Neural cell (in vitro differentiated cells): ENCODE results near the gene FBRSL1. TPM values are rescaled to one million over a fixed set of nuclear protein-coding genes. Genes with fewer than 3 reads are reported as not detected.

Experiments
- H2AFZ ChIP-seq: fragments of 200-600, 300-800 bp; sonication (generic), shearing (Covaris generic); 2 replicates; pipeline ENCODE4 v1.6.0; 2014; ENCODE audit warnings: low read depth, mild to moderate bottlenecking, antibody characterized with exemption, low read length, moderate library complexity
- H3F3A ChIP-seq: fragments of 200-600 bp; shearing (Covaris generic); 2 replicates; pipeline ENCODE4 v1.6.1; 2016; ENCODE audit warnings: mild to moderate bottlenecking, moderate library complexity, mixed read lengths, antibody characterized with exemption, low read length; ENCODE audit not compliant: insufficient read depth, poor library complexity, severe bottlenecking
- H3K27ac ChIP-seq: fragments of 200-600, 300-800 bp; sonication (generic), shearing (Covaris generic); 2 replicates; pipeline ENCODE4 v1.5.1; 2014; ENCODE audit warnings: mild to moderate bottlenecking, low read length, moderate library complexity
- H3K27me3 ChIP-seq: fragments of 300-800, 200-600 bp; sonication (generic), shearing (Covaris generic); 2 replicates; pipeline ENCODE4 v1.6.0; 2014; ENCODE audit warnings: mild to moderate bottlenecking, low read depth, low read length, moderate library complexity; ENCODE audit not compliant: insufficient read depth
- H3K36me3 ChIP-seq: fragments of 300-800, 200-600 bp; sonication (generic), shearing (Covaris generic); 2 replicates; pipeline ENCODE4 v1.5.1; 2014; ENCODE audit warnings: mild to moderate bottlenecking, antibody characterized with exemption, low read length, moderate library complexity; ENCODE audit not compliant: insufficient read depth
- H3K4me2 ChIP-seq: fragments of 300-800, 200-600 bp; sonication (generic), shearing (Covaris generic); 2 replicates; pipeline ENCODE4 v1.6.0; 2014; ENCODE audit warnings: mild to moderate bottlenecking, low read length
- H3K4me3 ChIP-seq: fragments of 300-800, 200-600 bp; sonication (generic), shearing (Covaris generic); 2 replicates; pipeline ENCODE4 v1.5.1; 2014; ENCODE audit warnings: mild to moderate bottlenecking, low read length, moderate library complexity
- H3K79me2 ChIP-seq: fragments of 200-600 bp; shearing (Covaris generic); replicated peaks from 2 replicates; pipeline ENCODE4 v1.6.0; 2014; ENCODE audit warnings: mild to moderate bottlenecking, low read length, moderate library complexity; ENCODE audit not compliant: insufficient read depth
- H3K9ac ChIP-seq: fragments of 300-800, 200-600 bp; sonication (generic), shearing (Covaris generic); 2 replicates; pipeline ENCODE4 v1.6.1; 2016; ENCODE audit warnings: mild to moderate bottlenecking, low read length, mixed read lengths
- H3K9me2 ChIP-seq: fragments of 200-600 bp; shearing (Covaris generic); 2 replicates; pipeline ENCODE4 v1.6.1; 2016; ENCODE audit warnings: mild to moderate bottlenecking, low read length, mixed read lengths; ENCODE audit not compliant: insufficient read depth
- H3K9me3 ChIP-seq: fragments of 200-600, 300-800 bp; sonication (generic), shearing (Covaris generic); 2 replicates; pipeline ENCODE4 v1.6.1; 2016; ENCODE audit warnings: mild to moderate bottlenecking, mixed run types, low read length, moderate library complexity, mixed read lengths
- H4K20me1 ChIP-seq: fragments of 200-600 bp; shearing (Covaris generic); 2 replicates; pipeline ENCODE4 v1.6.1; 2016; ENCODE audit warnings: mild to moderate bottlenecking, mixed run types; ENCODE audit not compliant: insufficient read depth
- EP300 ChIP-seq: fragments of 450-650 bp; conservative IDR thresholded peaks from 2 replicates; pipeline ENCODE4 v1.6.1; 2014; ENCODE audit warnings: antibody characterized with exemption, mild to moderate bottlenecking, moderate library complexity; ENCODE audit not compliant: poor library complexity, severe bottlenecking
- EZH2 ChIP-seq: fragments of 200-600, 300-800 bp; shearing (Covaris generic), sonication (generic); IDR thresholded peaks from 2 replicates; pipeline ENCODE4 v1.6.1; 2014; ENCODE audit warnings: antibody characterized with exemption, low read length, borderline replicate concordance, mild to moderate bottlenecking; ENCODE audit not compliant: insufficient read depth, poor library complexity, severe bottlenecking
- MXI1 ChIP-seq: fragments of 450-650 bp; conservative IDR thresholded peaks from 2 replicates; pipeline ENCODE4 v1.6.1; 2014; ENCODE audit warnings: antibody characterized with exemption, mild to moderate bottlenecking; ENCODE audit not compliant: poor library complexity, severe bottlenecking
- POLR2AphosphoS5 ChIP-seq: IDR thresholded peaks from 2 replicates; pipeline ENCODE4 v1.6.1; 2012
- RAD21 ChIP-seq: fragments of 450-650 bp; conservative IDR thresholded peaks from 2 replicates; pipeline ENCODE4 v1.6.1; 2014; ENCODE audit warnings: antibody characterized with exemption, mild to moderate bottlenecking, moderate library complexity
- SMC3 ChIP-seq: fragments of 450-650 bp; conservative IDR thresholded peaks from 2 replicates; pipeline ENCODE4 v1.6.1; 2014; ENCODE audit warnings: antibody characterized with exemption, mild to moderate bottlenecking, moderate library complexity; ENCODE audit not compliant: poor library complexity
- TAF1 ChIP-seq: IDR thresholded peaks from 2 replicates; pipeline ENCODE4 v1.6.1; 2012; ENCODE audit warnings: low read depth
- polyA plus RNA-seq: library from polyadenylated mRNA; depleted of rRNA; stranded (reverse); fragments of >200 nt; gene quantifications from 2 replicates; pipeline ENCODE4 v1.2.3, GENCODE V29; 2014
- TF ChIP-seq, protein P1 (sequence below): fragments of 450-650 bp; IDR thresholded peaks from 2 replicates; pipeline ENCODE4 v1.5.1; 2014; ENCODE audit warnings: antibody characterized with exemption, mild to moderate bottlenecking, moderate library complexity; ENCODE audit not compliant: poor library complexity, severe bottlenecking
- TF ChIP-seq, protein P2 (sequence below): IDR thresholded peaks from 2 replicates; pipeline ENCODE4 v1.6.1; 2012; ENCODE audit warnings: borderline replicate concordance

Gene FBRSL1
- polyA plus RNA-seq, 1 donor from 2014 or later, result 11.9 TPM

DNA sequence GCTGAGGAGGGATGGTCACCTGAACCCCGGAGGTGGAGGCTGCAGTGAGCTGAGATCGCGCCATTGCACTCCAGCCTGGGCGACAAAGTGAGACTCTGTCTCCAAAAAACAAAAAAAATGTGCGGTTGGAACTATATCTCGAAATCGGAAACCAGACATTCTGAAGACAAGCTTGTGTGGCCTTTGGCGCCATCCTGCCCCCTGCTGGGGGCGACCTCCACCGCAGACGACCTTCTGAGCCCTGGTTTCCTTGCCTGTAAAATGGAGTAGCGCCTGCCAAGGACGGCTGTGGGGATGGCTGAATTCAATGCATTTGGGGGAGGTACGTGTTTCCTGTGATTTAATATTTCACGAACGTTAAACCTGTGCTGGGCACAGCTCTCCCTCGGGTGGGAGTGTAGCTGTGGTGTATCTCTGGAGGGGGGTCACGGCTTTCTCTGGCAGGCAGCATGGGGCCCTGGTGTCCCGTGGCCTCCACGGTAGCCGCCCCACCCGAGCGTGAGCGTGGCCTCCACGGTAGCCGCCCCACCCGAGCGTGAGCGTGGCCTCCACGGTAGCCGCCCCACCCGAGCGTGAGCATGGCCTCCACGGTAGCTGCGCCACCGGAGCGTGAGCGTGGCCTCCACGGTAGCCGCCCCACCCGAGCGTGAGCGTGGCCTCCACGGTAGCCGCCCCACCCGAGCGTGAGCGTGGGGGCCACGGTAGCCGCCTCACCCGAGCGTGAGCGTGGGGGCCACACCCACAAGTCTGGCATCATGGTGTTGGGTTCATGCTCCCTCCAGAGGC lies 65.1 kb downstream of the FBRSL1 start:
- H3K27me3 ChIP-seq, result no peaks in the 10 kb centered on the region
- H3K27ac ChIP-seq, result no peak overlapping the region
- H3K79me2 ChIP-seq, result no peaks in the 10 kb centered on the region
- H3K9ac ChIP-seq, result no peak overlapping the region
- H3K36me3 ChIP-seq, result no peaks in the 10 kb centered on the region
- no peak overlapping the region for H3K4me2 ChIP-seq
- TF ChIP-seq, protein P1, sequence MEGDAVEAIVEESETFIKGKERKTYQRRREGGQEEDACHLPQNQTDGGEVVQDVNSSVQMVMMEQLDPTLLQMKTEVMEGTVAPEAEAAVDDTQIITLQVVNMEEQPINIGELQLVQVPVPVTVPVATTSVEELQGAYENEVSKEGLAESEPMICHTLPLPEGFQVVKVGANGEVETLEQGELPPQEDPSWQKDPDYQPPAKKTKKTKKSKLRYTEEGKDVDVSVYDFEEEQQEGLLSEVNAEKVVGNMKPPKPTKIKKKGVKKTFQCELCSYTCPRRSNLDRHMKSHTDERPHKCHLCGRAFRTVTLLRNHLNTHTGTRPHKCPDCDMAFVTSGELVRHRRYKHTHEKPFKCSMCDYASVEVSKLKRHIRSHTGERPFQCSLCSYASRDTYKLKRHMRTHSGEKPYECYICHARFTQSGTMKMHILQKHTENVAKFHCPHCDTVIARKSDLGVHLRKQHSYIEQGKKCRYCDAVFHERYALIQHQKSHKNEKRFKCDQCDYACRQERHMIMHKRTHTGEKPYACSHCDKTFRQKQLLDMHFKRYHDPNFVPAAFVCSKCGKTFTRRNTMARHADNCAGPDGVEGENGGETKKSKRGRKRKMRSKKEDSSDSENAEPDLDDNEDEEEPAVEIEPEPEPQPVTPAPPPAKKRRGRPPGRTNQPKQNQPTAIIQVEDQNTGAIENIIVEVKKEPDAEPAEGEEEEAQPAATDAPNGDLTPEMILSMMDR, result peak; percentile 41
- TF ChIP-seq TAF1 (no peak), MXI1 (no peak), POLR2AphosphoS5 (no peak), EZH2 (no peak), EP300 (no peak), SMC3 (peak; percentile 34), RAD21 (peak; percentile 26)
- TF ChIP-seq, protein P2, sequence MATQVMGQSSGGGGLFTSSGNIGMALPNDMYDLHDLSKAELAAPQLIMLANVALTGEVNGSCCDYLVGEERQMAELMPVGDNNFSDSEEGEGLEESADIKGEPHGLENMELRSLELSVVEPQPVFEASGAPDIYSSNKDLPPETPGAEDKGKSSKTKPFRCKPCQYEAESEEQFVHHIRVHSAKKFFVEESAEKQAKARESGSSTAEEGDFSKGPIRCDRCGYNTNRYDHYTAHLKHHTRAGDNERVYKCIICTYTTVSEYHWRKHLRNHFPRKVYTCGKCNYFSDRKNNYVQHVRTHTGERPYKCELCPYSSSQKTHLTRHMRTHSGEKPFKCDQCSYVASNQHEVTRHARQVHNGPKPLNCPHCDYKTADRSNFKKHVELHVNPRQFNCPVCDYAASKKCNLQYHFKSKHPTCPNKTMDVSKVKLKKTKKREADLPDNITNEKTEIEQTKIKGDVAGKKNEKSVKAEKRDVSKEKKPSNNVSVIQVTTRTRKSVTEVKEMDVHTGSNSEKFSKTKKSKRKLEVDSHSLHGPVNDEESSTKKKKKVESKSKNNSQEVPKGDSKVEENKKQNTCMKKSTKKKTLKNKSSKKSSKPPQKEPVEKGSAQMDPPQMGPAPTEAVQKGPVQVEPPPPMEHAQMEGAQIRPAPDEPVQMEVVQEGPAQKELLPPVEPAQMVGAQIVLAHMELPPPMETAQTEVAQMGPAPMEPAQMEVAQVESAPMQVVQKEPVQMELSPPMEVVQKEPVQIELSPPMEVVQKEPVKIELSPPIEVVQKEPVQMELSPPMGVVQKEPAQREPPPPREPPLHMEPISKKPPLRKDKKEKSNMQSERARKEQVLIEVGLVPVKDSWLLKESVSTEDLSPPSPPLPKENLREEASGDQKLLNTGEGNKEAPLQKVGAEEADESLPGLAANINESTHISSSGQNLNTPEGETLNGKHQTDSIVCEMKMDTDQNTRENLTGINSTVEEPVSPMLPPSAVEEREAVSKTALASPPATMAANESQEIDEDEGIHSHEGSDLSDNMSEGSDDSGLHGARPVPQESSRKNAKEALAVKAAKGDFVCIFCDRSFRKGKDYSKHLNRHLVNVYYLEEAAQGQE, result no peak
- H2AFZ ChIP-seq, result no peak overlapping the region
- no peaks in the 10 kb centered on the region for H3K9me3 ChIP-seq
- no peaks in the 10 kb centered on the region for H3F3A ChIP-seq
- no peaks in the 10 kb centered on the region for H4K20me1 ChIP-seq
- no peak overlapping the region for H3K4me3 ChIP-seq
- no peaks in the 10 kb centered on the region for H3K9me2 ChIP-seq

DNA sequence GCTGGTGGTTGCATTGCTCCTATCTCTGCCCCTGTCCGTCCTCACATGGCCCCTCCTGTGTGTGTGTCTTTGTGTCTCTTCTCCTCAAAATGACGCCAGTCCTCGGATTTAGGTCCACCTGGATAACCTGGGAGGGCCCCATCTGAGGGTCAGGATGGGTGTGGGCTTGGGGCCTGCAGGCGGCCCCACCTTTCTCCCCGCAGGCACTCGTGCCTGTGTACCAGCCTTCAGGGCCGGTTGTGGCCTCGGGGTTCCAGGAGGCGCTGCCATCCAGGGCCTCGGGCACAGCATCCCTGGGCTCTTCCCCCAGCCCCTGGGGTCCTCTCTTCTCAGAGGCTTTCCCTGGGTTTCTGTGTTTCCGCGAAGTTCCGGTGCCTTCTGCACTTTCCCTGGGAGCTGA lies 65.7 kb downstream of the FBRSL1 start:
- Histone ChIP-seq H3K27me3 (no peaks in the 10 kb centered on the region), H3K9ac (no peak overlapping the region), H3F3A (no peaks in the 10 kb centered on the region), H3K27ac (no peak overlapping the region), H2AFZ (no peak overlapping the region), H4K20me1 (no peaks in the 10 kb centered on the region), H3K79me2 (peaks cover 1% of the 10 kb centered on the region), H3K4me2 (no peak overlapping the region), H3K9me2 (no peaks in the 10 kb centered on the region), H3K9me3 (no peaks in the 10 kb centered on the region), H3K36me3 (no peaks in the 10 kb centered on the region), H3K4me3 (no peak overlapping the region)
- TF ChIP-seq POLR2AphosphoS5, result no peak
- no peak for TF ChIP-seq RAD21
- TF ChIP-seq MXI1, result no peak
- no peak for TF ChIP-seq EZH2
- TF ChIP-seq, protein P2, result no peak
- no peak for TF ChIP-seq SMC3
- TF ChIP-seq TAF1, result no peak
- TF ChIP-seq, protein P1, result no peak
- no peak for TF ChIP-seq EP300
